ENCODE measurements around the gene CCDC57. TPM values are rescaled to one million over a fixed set of nuclear protein-coding genes. Genes with fewer than 3 reads are reported as not detected.

CCDC57 gene
- total and polyA plus RNA-seq, 9 of the 15 experiments (the other 6 are each of a cell fraction or from before 2014, with no cell fraction given), result 0.83 to 36.2 (median 13.6) TPM

GRCh38 chr17:82173351-82174041 lies 39.1 kb downstream of the CCDC57 start:
- peaks cover 50% of the 10 kb centered on the region; the same call in 2 of the 3 replicates for H3K36me3 ChIP-seq (ENCODE audit: control insufficient read depth, insufficient read depth, low read length)
- FAIRE-seq (no peak), ATAC-seq (peak; percentile 59), DNase-seq (ENCODE audit: extremely low read depth in 1 of 4, low spot score in 3 of 4) (peak; percentile 22 to 52 (median 38))
- 72% methylated on average over 16 of the region's 18 CpGs for WGBS (ENCODE audit: insufficient coverage, low coverage, missing lambda C conversion rate)
- intact Hi-C loops (cut with micrococcal nuclease) (no loop called here), in situ Hi-C loops (cut with MboI) (no loop called here)
- no peaks in the 10 kb centered on the region for H3K27me3 ChIP-seq (ENCODE audit: control insufficient read depth in 2 of 2, insufficient read depth in 2 of 2, low read length in 2 of 2)
- peaks cover 10 to 26% of the 10 kb centered on the region in 2 experiments; a peak in 4 of 5 replicates for H3K4me1 ChIP-seq (replicated peaks in 1 of 2; ENCODE audit: control insufficient read depth in 2 of 2, insufficient read depth in 2 of 2, low read length in 2 of 2)
- POLR2A ChIA-PET, result no interaction called here
- H3K27ac ChIP-seq (ENCODE audit: extremely low read depth, low read depth, low read length), result no peak overlapping the region
- no peak overlapping the region for H2AFZ ChIP-seq (ENCODE audit: low read depth, low read length)
- CTCF ChIA-PET (ENCODE audit: low intra/inter-chr PET ratio), result no interaction called here
- no peak overlapping the region for H3K4me2 ChIP-seq (ENCODE audit: insufficient read depth, low read length)
- no peak overlapping the region for H3K4me3 ChIP-seq
- H3K79me2 ChIP-seq (ENCODE audit: control insufficient read depth, insufficient read depth, low read length), result no peaks in the 10 kb centered on the region
- no peak for TF ChIP-seq BRD4 (IDR thresholded peaks at IDR 0.05)
- TF ChIP-seq PTBP1 (IDR thresholded peaks at IDR 0.05; ENCODE audit: low read depth, low read length), result no peak
- no peak for TF ChIP-seq KDM1A (IDR thresholded peaks at IDR 0.05)
- TF ChIP-seq BMI1 (IDR thresholded peaks at IDR 0.05; ENCODE audit: low read length), result no peak
- TF ChIP-seq MYC (IDR thresholded peaks at IDR 0.05; ENCODE audit: low read depth, low read length), result no peak
- TF ChIP-seq MYC (CRISPR knock-in tag; IDR thresholded peaks at IDR 0.05; ENCODE audit: borderline replicate concordance, low read depth), result no peak
- TF ChIP-seq RBBP5 (IDR thresholded peaks at IDR 0.05; ENCODE audit: borderline replicate concordance, insufficient read depth, low read length, poor library complexity, severe bottlenecking), result no peak
- no peak for TF ChIP-seq ZKSCAN3 (CRISPR knock-in tag; IDR thresholded peaks at IDR 0.05)
- no peak for TF ChIP-seq ZNF280B (CRISPR knock-in tag; IDR thresholded peaks at IDR 0.05)
- no peak for TF ChIP-seq BRCA1 (IDR thresholded peaks at IDR 0.05)
- no peak for TF ChIP-seq BRCA1 (CRISPR knock-in tag; IDR thresholded peaks at IDR 0.05)
- no peak for TF ChIP-seq ZZZ3 (IDR thresholded peaks at IDR 0.05)
- TF ChIP-seq CBFA2T2 (conservative IDR thresholded peaks at IDR 0.05), result no peak
- TF ChIP-seq RCOR1 (IDR thresholded peaks at IDR 0.05; ENCODE audit: borderline replicate concordance in 1 of 2, low read depth in 2 of 2, low read length in 2 of 2), result no peak
- TF ChIP-seq SNAPC5 (CRISPR knock-in tag; IDR thresholded peaks at IDR 0.05), result no peak
- no peak for TF ChIP-seq ZNF75A (CRISPR knock-in tag; IDR thresholded peaks at IDR 0.05)
- TF ChIP-seq FOS (IDR thresholded peaks at IDR 0.05; ENCODE audit: extremely low read depth, insufficient read length), result no peak
- no peak for TF ChIP-seq NR2C1 (IDR thresholded peaks at IDR 0.05)
- TF ChIP-seq NR2C1 (tag; IDR thresholded peaks at IDR 0.05), result no peak
- TF ChIP-seq BRF2 (IDR thresholded peaks at IDR 0.05; ENCODE audit: borderline replicate concordance, insufficient read depth, insufficient read length), result no peak
- no peaks in the 10 kb centered on the region for H3K9me3 ChIP-seq (replicated peaks; ENCODE audit: control insufficient read depth, insufficient read depth, low read depth, low read length)
- peak overlapping the region in 1 of 2 experiments; percentile 79; a peak in 1 of 4 replicates for H3K9ac ChIP-seq (ENCODE audit: insufficient read depth in 1 of 2, low read depth in 2 of 2, low read length in 2 of 2)
- no TSS peak for BruUV-seq (replicated peaks)
- peaks cover 3% of the 10 kb centered on the region for H3K9me1 ChIP-seq (ENCODE audit: control insufficient read depth, insufficient read depth, low read length)
- H4K20me1 ChIP-seq (replicated peaks; ENCODE audit: control insufficient read depth, insufficient read depth, low read length), result no peaks in the 10 kb centered on the region
